Activated T-helper 1 cell treated with anti-CD3 and anti-CD28 coated beads, Interleukin-12 subunit alpha, Interleukin-12 subunit beta, Interleukin-2, Interleukin-4 antibody, amounts not matched to agents 30 ng/mL and 10 ng/mL and 1 ng/mL, durations not matched to agents 14 hours and 24 hours and 36 hours (primary cell): ENCODE data around the gene DAND5. TPM values are rescaled to one million over a fixed set of nuclear protein-coding genes. Genes with fewer than 3 reads are reported as not detected.
"Not testable (repeated sequence)": the region's sequence is repeated elsewhere in the genome, so short reads cannot be mapped to it uniquely, and the experiment has no call there.

ENCODE experiments used
- DNase-seq: peaks from one replicate; pipeline ENCODE4 v3.0.0; 2021; ENCODE audit warnings: low spot score
- H3K27ac Mint-ChIP-seq: one replicate; pipeline ENCODE4 v1.8.0; 2021; ENCODE audit warnings: mild to moderate bottlenecking, mixed read lengths
- H3K27me3 Mint-ChIP-seq: one replicate; pipeline ENCODE4 v1.8.0; 2022; ENCODE audit warnings: mild to moderate bottlenecking, moderate library complexity, mixed read lengths; ENCODE audit not compliant: insufficient read depth
- H3K36me3 Mint-ChIP-seq: one replicate; pipeline ENCODE4 v1.8.0; 2021; ENCODE audit warnings: low read depth, mixed read lengths
- H3K4me1 Mint-ChIP-seq: one replicate; pipeline ENCODE4 v1.8.0; 2021; ENCODE audit warnings: low read depth, mixed read lengths
- H3K4me3 Mint-ChIP-seq: one replicate; pipeline ENCODE4 v1.8.0; 2021; ENCODE audit warnings: mild to moderate bottlenecking, moderate library complexity, mixed read lengths
- H3K9me3 Mint-ChIP-seq: one replicate; pipeline ENCODE4 v1.8.0; 2021; ENCODE audit warnings: mixed read lengths
- intact Hi-C: fragments of 100-400 bp; cut with micrococcal nuclease; formaldehyde crosslinking; loops from one replicate; pipeline ENCODE4 v1.15.1; 2024
- total RNA-seq: library from RNA; stranded (reverse); gene quantifications from 2 replicates; pipeline ENCODE4 v1.2.3, GENCODE V29; 2022

DAND5 gene
- total RNA-seq, 1 donor from 2014 or later, result 0.10 TPM

DNA sequence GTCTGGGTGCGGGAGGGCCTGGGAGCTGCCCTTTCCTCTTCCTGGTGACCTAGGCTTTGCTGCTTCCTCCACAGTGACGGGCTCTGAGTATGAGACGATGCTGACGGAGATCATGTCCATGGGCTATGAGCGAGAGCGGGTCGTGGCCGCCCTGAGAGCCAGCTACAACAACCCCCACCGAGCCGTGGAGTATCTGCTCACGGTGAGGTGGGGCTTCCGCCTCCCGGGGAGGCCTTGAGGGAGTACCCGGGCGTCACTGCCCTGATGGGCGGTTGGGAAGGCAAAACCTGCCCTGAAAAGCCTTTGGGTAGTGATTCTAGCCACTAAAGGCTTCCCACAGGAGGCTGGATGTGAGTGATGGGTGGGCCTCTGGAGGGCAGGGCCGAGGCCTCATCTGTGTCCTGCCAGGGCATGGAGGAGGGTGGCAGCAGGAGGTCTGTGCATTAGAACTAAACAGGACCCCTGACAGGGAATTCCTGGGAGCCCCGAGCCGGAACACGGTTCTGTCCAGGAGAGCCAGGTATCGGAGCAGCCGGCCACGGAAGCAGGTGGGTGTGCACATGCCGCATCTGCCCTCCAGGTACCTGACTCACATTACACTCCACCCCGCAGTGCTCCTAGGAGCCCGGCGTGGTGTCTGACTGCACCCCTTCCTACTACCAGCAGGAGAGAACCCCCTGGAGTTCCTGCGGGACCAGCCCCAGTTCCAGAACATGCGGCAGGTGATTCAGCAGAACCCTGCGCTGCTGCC is 20.6 kb upstream of the DAND5 start:
- DNase-seq, result no peak
- Mint-ChIP-seq H3K4me1 (peaks cover 37% of the 10 kb centered on the region), H3K4me3 (no peak overlapping the region), H3K27me3 (no peaks in the 10 kb centered on the region), H3K36me3 (peaks cover 47% of the 10 kb centered on the region), H3K9me3 (no peaks in the 10 kb centered on the region), H3K27ac (peak overlapping the region; percentile 34)
- intact Hi-C loops, result no loop called here

DNA sequence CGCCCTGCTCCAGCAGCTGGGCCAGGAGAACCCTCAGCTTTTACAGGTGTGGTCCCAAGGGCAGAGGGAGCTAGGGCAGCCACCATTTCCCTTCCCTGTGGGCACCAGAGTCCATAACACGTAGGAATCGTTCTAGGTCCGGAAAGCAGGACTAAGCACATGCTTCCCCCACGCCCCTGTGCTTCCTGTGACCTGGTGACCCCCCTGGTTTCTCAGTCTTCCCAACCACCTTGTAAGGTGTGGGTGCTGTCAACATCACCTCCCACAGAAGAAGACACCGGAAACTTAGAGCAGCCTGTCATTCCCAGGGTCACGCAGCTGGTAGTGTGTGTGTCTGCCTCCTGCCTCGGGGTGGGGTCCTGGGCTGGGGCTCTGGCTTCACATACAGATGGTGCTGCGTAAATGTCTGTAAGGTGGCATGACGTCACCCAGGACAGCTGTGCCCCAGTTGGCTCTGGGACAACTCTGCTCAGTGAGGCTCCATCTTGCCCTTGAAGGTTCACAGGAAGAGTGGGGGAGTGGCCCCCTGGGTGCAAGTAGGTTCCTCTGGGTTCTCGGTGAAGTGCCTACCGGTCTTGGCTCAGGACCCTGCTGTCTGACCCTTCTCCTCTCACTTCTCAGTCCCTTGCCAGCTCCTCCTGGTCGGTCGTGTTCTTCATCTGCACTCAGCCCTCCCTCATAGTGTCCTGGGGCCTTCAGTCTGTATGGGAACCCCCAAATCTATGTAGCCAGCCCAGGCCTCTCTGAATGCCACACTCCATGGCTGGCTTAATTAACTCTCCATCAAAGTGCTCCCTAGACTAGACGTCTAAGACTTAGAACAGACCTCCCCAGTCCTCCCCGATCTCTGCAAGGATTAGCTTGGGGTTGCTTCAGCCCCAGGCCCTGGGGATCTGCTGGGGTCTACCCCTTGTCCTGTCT is 19.8 kb upstream of the DAND5 start:
- peak overlapping the region; percentile 80 for H3K27ac Mint-ChIP-seq
- peaks cover 49% of the 10 kb centered on the region for H3K36me3 Mint-ChIP-seq
- H3K9me3 Mint-ChIP-seq, result no peaks in the 10 kb centered on the region
- peaks cover 42% of the 10 kb centered on the region for H3K4me1 Mint-ChIP-seq
- DNase-seq, result no peak
- intact Hi-C loops, result no loop called here
- no peak overlapping the region for H3K4me3 Mint-ChIP-seq
- no peaks in the 10 kb centered on the region for H3K27me3 Mint-ChIP-seq

- H3K4me1 Mint-ChIP-seq, result peaks cover 40% of the 10 kb centered on the region
- DNase-seq, intact Hi-C loops, H3K4me3 Mint-ChIP-seq, H3K27me3 Mint-ChIP-seq, H3K9me3 Mint-ChIP-seq: not testable (repeated sequence)
- H3K36me3 Mint-ChIP-seq, result peaks cover 41% of the 10 kb centered on the region
- peak overlapping the region; percentile 3 for H3K27ac Mint-ChIP-seq
These were observed 17.3 kb upstream of the DAND5 start for GRCh38 chr19:12952050-12952449.

GRCh38 chr19:12952488-12953137 is 16.8 kb upstream of the DAND5 start:
- intact Hi-C loops, result no loop called here
- peaks cover 40% of the 10 kb centered on the region for H3K36me3 Mint-ChIP-seq
- no peak overlapping the region for H3K4me3 Mint-ChIP-seq
- H3K9me3 Mint-ChIP-seq, result no peaks in the 10 kb centered on the region
- no peaks in the 10 kb centered on the region for H3K27me3 Mint-ChIP-seq
- DNase-seq, result no peak
- no peak overlapping the region for H3K27ac Mint-ChIP-seq
- peaks cover 38% of the 10 kb centered on the region for H3K4me1 Mint-ChIP-seq

GRCh38 chr19:12953138-12953798 is 16.1 kb upstream of the DAND5 start:
- no peaks in the 10 kb centered on the region for H3K9me3 Mint-ChIP-seq

GRCh38 chr19:12953799-12954611 is 15.4 kb upstream of the DAND5 start:
- Mint-ChIP-seq H3K4me1 (peaks cover 35% of the 10 kb centered on the region), H3K4me3 (peak overlapping the region; percentile 90), H3K27ac (peak overlapping the region; percentile 55), H3K27me3 (no peaks in the 10 kb centered on the region), H3K36me3 (peaks cover 34% of the 10 kb centered on the region), H3K9me3 (no peaks in the 10 kb centered on the region)
- intact Hi-C loops, result loop anchor here (1.0 kb wide), 1 partner anchor 8 kb away; no protein-coding TSS in a partner anchor
- DNase-seq, result no peak

More at GRCh38 chr19:12953138-12953798, 16.1 kb upstream of the DAND5 start:
- no peak overlapping the region for H3K4me3 Mint-ChIP-seq
- intact Hi-C loops, result no loop called here
- peaks cover 37% of the 10 kb centered on the region for H3K36me3 Mint-ChIP-seq
- peaks cover 35% of the 10 kb centered on the region for H3K4me1 Mint-ChIP-seq
- no peak for DNase-seq
- H3K27ac Mint-ChIP-seq, result no peak overlapping the region
- H3K27me3 Mint-ChIP-seq, result no peaks in the 10 kb centered on the region

DNA sequence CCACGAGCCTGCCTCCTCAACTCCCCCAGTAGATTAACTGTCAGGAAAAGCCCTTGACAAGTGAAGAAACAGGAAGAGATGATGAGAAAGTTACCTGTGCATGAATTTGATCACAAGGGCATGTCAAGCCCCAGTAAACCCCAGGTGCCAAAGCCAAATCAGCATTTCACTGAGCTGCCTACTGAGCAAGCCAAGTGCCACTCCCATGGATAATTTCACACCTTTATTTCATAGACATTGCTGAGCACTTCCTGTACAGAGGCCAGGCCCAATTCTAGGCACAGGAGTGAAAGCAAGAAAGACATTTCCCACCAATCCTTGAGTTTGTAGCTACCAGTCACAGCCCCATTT is 14.8 kb upstream of the DAND5 start:
- H3K36me3 Mint-ChIP-seq, result peaks cover 32% of the 10 kb centered on the region

DNA sequence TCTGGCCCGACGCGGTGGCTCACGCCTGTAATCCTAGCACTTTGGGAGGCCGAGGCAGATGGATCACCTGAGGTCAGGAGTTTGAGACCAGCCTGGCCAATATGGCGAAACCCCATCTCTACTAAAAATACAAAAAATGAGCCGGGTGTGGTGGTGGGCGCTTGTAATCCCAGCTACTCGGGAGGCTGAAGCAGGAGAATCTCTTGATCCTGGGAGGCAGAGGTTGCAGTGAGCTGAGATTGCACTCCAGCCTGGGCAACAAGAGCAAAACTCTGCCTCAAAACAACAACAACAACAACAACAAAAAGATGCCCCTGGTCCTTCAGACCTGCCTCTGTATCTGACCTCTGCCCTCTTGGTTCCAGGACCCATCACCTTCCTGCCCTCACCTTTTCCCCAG is 13.8 kb upstream of the DAND5 start:
- Mint-ChIP-seq H3K4me1 (peaks cover 27% of the 10 kb centered on the region), H3K36me3 (peaks cover 25% of the 10 kb centered on the region), H3K4me3 (peak overlapping the region; percentile 90), H3K27ac (peak overlapping the region; percentile 61)
- H3K27me3 Mint-ChIP-seq, intact Hi-C loops, H3K9me3 Mint-ChIP-seq, DNase-seq: not testable (repeated sequence)

More for the DNA sequence above, 14.8 kb upstream of the DAND5 start:
- no peaks in the 10 kb centered on the region for H3K9me3 Mint-ChIP-seq
- H3K4me3 Mint-ChIP-seq, result peak overlapping the region; percentile 90
- H3K27me3 Mint-ChIP-seq, result no peaks in the 10 kb centered on the region
- peak overlapping the region; percentile 6 for H3K27ac Mint-ChIP-seq
- H3K4me1 Mint-ChIP-seq, result peaks cover 33% of the 10 kb centered on the region
- intact Hi-C loops, result loop anchor here (1.0 kb wide), 1 partner anchor 8 kb away; no protein-coding TSS in a partner anchor
- DNase-seq, result no peak

DNA sequence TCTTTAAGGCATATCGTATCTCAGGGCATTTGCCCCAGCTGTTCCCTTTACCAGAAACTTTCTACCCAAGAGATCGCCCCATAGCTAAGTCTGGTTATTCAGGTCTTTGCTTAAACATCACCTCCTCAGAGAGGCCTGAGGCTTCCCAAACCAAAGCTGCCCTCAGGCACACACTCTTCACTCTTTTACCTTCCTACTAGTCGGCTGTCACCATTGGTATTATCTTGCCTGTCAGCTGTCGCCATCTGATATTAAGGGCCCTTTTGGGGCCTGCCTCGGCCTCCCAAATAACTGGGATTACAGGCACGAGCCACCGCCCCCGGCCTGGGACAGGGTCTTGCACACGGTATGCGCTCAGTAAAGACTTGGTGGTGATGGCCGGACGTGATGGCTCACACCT is 13.4 kb upstream of the DAND5 start:
- H3K4me1 Mint-ChIP-seq, result peaks cover 27% of the 10 kb centered on the region

GRCh38 chr19:12956446-12957388 is 12.7 kb upstream of the DAND5 start, which contains the start of gene GADD45GIP1:
GADD45GIP1 (minus strand) TSS chr19:12957223; CDS start chr19:12957212, 11 bp downstream.
- intact Hi-C loops, result loop anchor here (1.0 to 2.0 kb wide), 2 partner anchors 9 to 66 kb away; partner anchors contain the start of gene GCDH
- peaks cover 19% of the 10 kb centered on the region for H3K36me3 Mint-ChIP-seq

More for the DNA sequence above, 13.4 kb upstream of the DAND5 start:
- intact Hi-C loops, result loop anchor here (2.0 kb wide), 1 partner anchor 65 kb away; the partner anchor contains the start of gene GCDH
- H3K36me3 Mint-ChIP-seq, result peaks cover 25% of the 10 kb centered on the region
- no peak for DNase-seq
- peak overlapping the region; percentile 51 for H3K27ac Mint-ChIP-seq
- no peaks in the 10 kb centered on the region for H3K27me3 Mint-ChIP-seq
- H3K4me3 Mint-ChIP-seq, result peak overlapping the region; percentile 90
- no peaks in the 10 kb centered on the region for H3K9me3 Mint-ChIP-seq

More at GRCh38 chr19:12956446-12957388, 12.7 kb upstream of the DAND5 start, which contains the start of gene GADD45GIP1:
- peaks cover 27% of the 10 kb centered on the region for H3K4me1 Mint-ChIP-seq
- no peaks in the 10 kb centered on the region for H3K27me3 Mint-ChIP-seq
- peak within 1 kb of the TSS; percentile 92 for H3K4me3 Mint-ChIP-seq
- peak; percentile 79 for DNase-seq
- no peaks in the 10 kb centered on the region for H3K9me3 Mint-ChIP-seq
- peak within 1 kb of the TSS; percentile 90 for H3K27ac Mint-ChIP-seq
